HG02840 (cell line): ENCODE data around the gene SH2D3C.

Experiments used
- ATAC-seq: cut with Tn5 transposase; IDR thresholded peaks from one replicate; pipeline ENCODE4 v1.9.1; 2021; ENCODE audit warnings: mild to moderate bottlenecking, moderate library complexity, moderate number of reproducible peaks; ENCODE audit not compliant: unreplicated experiment, low FRiP score

The SH2D3C gene

GRCh38 chr9:127723444-127723843 is 55.0 kb downstream of the SH2D3C start:
- no peak for ATAC-seq

- no peak for ATAC-seq
Observed at GRCh38 chr9:127723013-127723412, 55.5 kb downstream of the SH2D3C start.

GRCh38 chr9:127722055-127722745 is 56.3 kb downstream of the SH2D3C start:
- no peak for ATAC-seq

GRCh38 chr9:127721391-127721821 is 57.1 kb downstream of the SH2D3C start:
- ATAC-seq, result no peak

- no peak for ATAC-seq
Observed at GRCh38 chr9:127720865-127721227, 57.6 kb downstream of the SH2D3C start.

- ATAC-seq, result no peak
Observed at GRCh38 chr9:127720031-127720864, 58.2 kb downstream of the SH2D3C start.

- no peak for ATAC-seq
Observed at GRCh38 chr9:127717766-127718165, 60.7 kb downstream of the SH2D3C start.

- no peak for ATAC-seq
Observed at GRCh38 chr9:127716412-127716811, 62.1 kb downstream of the SH2D3C start.

- peak; percentile 91 for ATAC-seq
Observed at GRCh38 chr9:127715470-127716337, 62.8 kb downstream of the SH2D3C start, which contains the start of the genes PTRH1 and TTC16. Gene PTRH1, minus strand, starts transcription at chr9:127715663. Its CDS starts 24 bp downstream, at chr9:127715639. Gene TTC16, plus strand, starts transcription at chr9:127716079. Its CDS starts 67 bp downstream, at chr9:127716146.

GRCh38 chr9:127714951-127715469 is 63.5 kb downstream of the SH2D3C start:
- ATAC-seq, result no peak

- ATAC-seq, result no peak
Observed at GRCh38 chr9:127714020-127714750, 64.3 kb downstream of the SH2D3C start.

GRCh38 chr9:127712867-127713266 is 65.6 kb downstream of the SH2D3C start:
- ATAC-seq, result no peak

- ATAC-seq, result no peak
Observed at GRCh38 chr9:127712371-127712770, 66.1 kb downstream of the SH2D3C start.

- ATAC-seq, result no peak
Observed at GRCh38 chr9:127711831-127712274, 66.6 kb downstream of the SH2D3C start.

GRCh38 chr9:127711226-127711701 is 67.2 kb downstream of the SH2D3C start:
- no peak for ATAC-seq

GRCh38 chr9:127710204-127710783 is 68.2 kb downstream of the SH2D3C start:
- no peak for ATAC-seq

- no peak for ATAC-seq
Observed at GRCh38 chr9:127708952-127709587, 69.4 kb downstream of the SH2D3C start.

- no peak for ATAC-seq
Observed at GRCh38 chr9:127707766-127708165, 70.7 kb downstream of the SH2D3C start.

GRCh38 chr9:127706836-127707241 is 71.6 kb downstream of the SH2D3C start, which contains the start of gene CFAP157:
Gene CFAP157, plus strand, starts transcription at chr9:127706988. Its CDS starts 44 bp downstream, at chr9:127707032.
- no peak for ATAC-seq
